Uterus (tissue), 4 donors: ENCODE data around the gene ZNF570. TPM values are rescaled to one million over a fixed set of nuclear protein-coding genes. Genes with fewer than 3 reads are reported as not detected.

ENCODE experiments used
- DNase-seq, 2 donors: peaks; one replicate each; pipeline ENCODE4 v3.0.0-alpha.2; 2019 to 2020
- H3K27ac ChIP-seq, 2 donors: fragments of 200-600 bp; sonication (generic); 1 replicate in 1 of 2; 2 replicates in 1 of 2; pipeline ENCODE4 v1.5.1; 2016 to 2018
- H3K27me3 ChIP-seq, 2 donors: fragments of 200-600 bp; sonication (generic); one replicate each; pipeline ENCODE4 v1.5.1; 2018 to 2019; ENCODE audit warnings: control low read depth in 1 of 2
- H3K36me3 ChIP-seq, 2 donors: fragments of 200-600 bp; sonication (generic); one replicate each; pipeline ENCODE4 v1.5.1; 2019; ENCODE audit warnings: control low read depth in 1 of 2
- H3K4me1 ChIP-seq, 2 donors: fragments of 200-600 bp; sonication (generic); one replicate each; pipeline ENCODE4 v1.5.1; 2018 to 2019; ENCODE audit warnings: control low read depth in 1 of 2
- H3K4me3 ChIP-seq, 2 donors: fragments of 200-600 bp; sonication (generic); 1 replicate in 1 of 2; 2 replicates in 1 of 2; pipeline ENCODE4 v1.5.1; 2018 to 2019; ENCODE audit warnings: mild to moderate bottlenecking in 1 of 2
- H3K9me3 ChIP-seq, 2 donors: fragments of 200-600 bp; sonication (generic); one replicate each; pipeline ENCODE4 v1.5.1; 2019; ENCODE audit warnings: control low read depth in 1 of 2
- CTCF ChIP-seq, 4 experiments: fragments of 200-600 bp in 2 of 4; fragments of 450-650 bp in 2 of 4; sonication (generic) in 2 of 4; IDR thresholded peaks; one replicate each; pipeline ENCODE4 v1.5.1; 2016 to 2019; ENCODE audit warnings: antibody characterized with exemption in 4 of 4, mild to moderate bottlenecking in 2 of 4, moderate library complexity in 1 of 4
- POLR2A ChIP-seq, 2 donors: fragments of 450-650 bp; IDR thresholded peaks; one replicate each; pipeline ENCODE4 v1.6.1; 2016; ENCODE audit warnings: antibody characterized with exemption in 2 of 2, mild to moderate bottlenecking in 1 of 2, moderate library complexity in 1 of 2
- intact Hi-C: fragments of 100-400 bp; cut with DNase I; formaldehyde crosslinking; loops from one replicate; pipeline ENCODE4 v1.15.1; 2023; ENCODE audit warnings: low total_unique reads
- total RNA-seq, 4 donors: library from RNA; depleted of rRNA in 3 of 4; stranded (reverse); fragments of >200 nt in 3 of 4; gene quantifications; one replicate each; pipeline versions ENCODE4 v1.1.0 to v1.2.4, GENCODE V29; 2014 to 2023
- donor health status: DM: yes; HTN: yes; CAD: no.

Gene ZNF570
- total RNA-seq, 4 donors from 2014 or later = 1.2 to 19.8 (median 7.6) TPM

DNA sequence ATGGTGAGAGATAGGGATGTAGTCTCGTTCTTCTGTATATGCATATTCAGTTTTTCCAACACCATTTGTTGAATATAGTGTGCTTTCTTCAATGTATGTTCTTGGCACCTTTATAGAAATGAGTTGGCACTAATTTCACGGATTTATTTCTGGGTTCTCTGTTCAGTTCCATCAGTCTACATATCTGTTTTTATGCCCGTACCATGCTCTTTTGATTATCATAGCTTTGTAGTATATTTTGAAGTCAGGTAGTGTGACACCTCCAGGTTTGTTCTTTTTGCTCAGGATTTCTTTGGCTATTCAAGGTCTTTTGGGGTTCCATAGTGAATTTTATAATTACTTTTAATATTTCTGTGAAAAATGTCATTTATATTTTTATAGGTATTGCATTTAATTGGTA, 23.1 kb downstream of the ZNF570 start:
- no peak overlapping the region for H3K27ac ChIP-seq
- no peak overlapping the region for H3K4me3 ChIP-seq
- H3K36me3 ChIP-seq = no peaks in the 10 kb centered on the region
- peaks cover 0 to 27% of the 10 kb centered on the region in 2 donors for H3K9me3 ChIP-seq
- intact Hi-C loops = no loop called here
- DNase-seq = no peak
- no peaks in the 10 kb centered on the region for H3K4me1 ChIP-seq
- no peak for TF ChIP-seq CTCF (IDR thresholded peaks at IDR 0.05)
- no peak for TF ChIP-seq POLR2A (IDR thresholded peaks at IDR 0.05)
- no peaks in the 10 kb centered on the region for H3K27me3 ChIP-seq

GRCh38 chr19:37505958-37506386, 36.8 kb downstream of the ZNF570 start:
- intact Hi-C loops = no loop called here
- H3K27ac ChIP-seq = peak overlapping the region; percentile 95 to 96
- no peaks in the 10 kb centered on the region for H3K27me3 ChIP-seq
- no peaks in the 10 kb centered on the region for H3K4me1 ChIP-seq
- no peak for TF ChIP-seq CTCF (IDR thresholded peaks at IDR 0.05)
- no peak for TF ChIP-seq POLR2A (IDR thresholded peaks at IDR 0.05)
- peak overlapping the region; percentile 64 to 72 for H3K4me3 ChIP-seq
- no peak for DNase-seq
- no peaks in the 10 kb centered on the region for H3K9me3 ChIP-seq
- no peaks in the 10 kb centered on the region for H3K36me3 ChIP-seq

- DNase-seq = peak; percentile 81 to 84
- H3K27ac ChIP-seq = peak within 1 kb of the TSS; percentile 95 to 96
- H3K9me3 ChIP-seq = no peaks in the 10 kb centered on the region
- H3K27me3 ChIP-seq = no peaks in the 10 kb centered on the region
- TF ChIP-seq POLR2A (IDR thresholded peaks at IDR 0.05) (peak in 1 of 2 donors; percentile 19), CTCF (IDR thresholded peaks at IDR 0.05) (peak in 1 of 4 experiments; percentile 16)
- no peaks in the 10 kb centered on the region for H3K4me1 ChIP-seq
- peak within 1 kb of the TSS; percentile 64 to 72 for H3K4me3 ChIP-seq
- H3K36me3 ChIP-seq = no peaks in the 10 kb centered on the region
- intact Hi-C loops = no loop called here
Observed at GRCh38 chr19:37506387-37507166, 37.4 kb downstream of the ZNF570 start, which contains the start of gene ZNF793. Gene ZNF793 (plus strand): TSS chr19:37506939. CDS start chr19:37523440, 16,501 bp downstream.

DNA sequence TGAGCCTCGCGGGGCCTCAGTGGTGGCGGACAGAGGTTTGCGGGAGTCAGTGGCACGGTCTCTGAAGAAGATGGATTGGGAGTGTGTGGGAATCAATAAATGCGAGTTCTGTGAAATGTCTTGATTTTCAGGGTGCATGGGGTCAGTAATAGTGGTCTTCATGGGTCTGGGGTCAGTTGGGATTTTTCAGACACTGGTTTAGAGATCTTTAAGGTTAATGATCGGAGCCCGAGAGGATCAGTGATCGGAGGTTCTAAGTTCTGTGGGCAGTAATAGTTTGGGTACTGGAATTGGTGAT, 38.0 kb downstream of the ZNF570 start:
- no peak for TF ChIP-seq POLR2A (IDR thresholded peaks at IDR 0.05)
- TF ChIP-seq CTCF (IDR thresholded peaks at IDR 0.05) = no peak
- intact Hi-C loops = no loop called here
- Histone ChIP-seq H3K36me3 (no peaks in the 10 kb centered on the region), H3K27me3 (no peaks in the 10 kb centered on the region), H3K4me3 (peak overlapping the region; percentile 64 to 72), H3K27ac (peak overlapping the region; percentile 95 to 96), H3K9me3 (no peaks in the 10 kb centered on the region), H3K4me1 (no peaks in the 10 kb centered on the region)
- DNase-seq = no peak

DNA sequence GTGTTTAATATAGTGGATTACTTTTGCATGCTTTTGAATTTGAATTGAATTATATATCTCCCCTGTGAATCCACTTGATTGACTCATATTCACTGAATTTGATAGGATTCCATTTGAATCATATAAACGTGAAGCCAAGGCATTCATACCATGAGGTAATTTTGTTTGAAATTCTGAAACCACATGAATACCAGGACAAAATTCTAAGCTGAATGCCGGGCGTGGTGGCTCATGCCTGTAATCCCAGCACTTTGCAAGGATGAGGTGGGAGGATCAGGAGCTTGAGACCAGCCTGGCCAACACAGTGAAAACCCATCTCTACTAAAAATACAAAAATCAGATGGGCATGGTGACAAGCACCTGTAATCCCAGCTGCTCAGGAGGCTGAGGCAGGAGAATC, 42.0 kb downstream of the ZNF570 start:
- no peaks in the 10 kb centered on the region for H3K36me3 ChIP-seq
- TF ChIP-seq POLR2A (IDR thresholded peaks at IDR 0.05) (no peak), CTCF (IDR thresholded peaks at IDR 0.05) (no peak)
- no peaks in the 10 kb centered on the region for H3K4me1 ChIP-seq
- H3K9me3 ChIP-seq = no peaks in the 10 kb centered on the region
- intact Hi-C loops = no loop called here
- H3K27me3 ChIP-seq = no peaks in the 10 kb centered on the region
- DNase-seq = no peak
- H3K27ac ChIP-seq = no peak overlapping the region
- H3K4me3 ChIP-seq = no peak overlapping the region
